H9 (cell line): ENCODE data around the gene DOCK1. TPM values are rescaled to one million over a fixed set of nuclear protein-coding genes. Genes with fewer than 3 reads are reported as not detected.

Experiments used
- DNase-seq: peaks from one replicate; pipeline ENCODE4 v3.0.0-alpha.2; 2017
- H2AFZ ChIP-seq: one replicate; pipeline ENCODE4 v1.6.1; 2013; ENCODE audit warnings: mild to moderate bottlenecking, low read length, control low read depth, moderate library complexity
- H2AK5ac ChIP-seq: 2 replicates; pipeline ENCODE4 v1.6.1; 2013; ENCODE audit warnings: low read length, control low read depth, mixed read lengths; ENCODE audit not compliant: insufficient read length
- H2BK120ac ChIP-seq: one replicate; pipeline ENCODE4 v1.6.1; 2013; ENCODE audit warnings: low read depth, mild to moderate bottlenecking, low read length, control low read depth, inconsistent platforms; ENCODE audit not compliant: poor library complexity, severe bottlenecking
- H2BK12ac ChIP-seq: 2 replicates; pipeline ENCODE4 v1.6.1; 2013; ENCODE audit warnings: low read length, control low read depth, mixed read lengths, low read depth; ENCODE audit not compliant: insufficient read length
- H2BK15ac ChIP-seq: 2 replicates; pipeline ENCODE4 v1.6.1; 2013; ENCODE audit warnings: low read depth, low read length, control low read depth
- H2BK20ac ChIP-seq: one replicate; pipeline ENCODE4 v1.6.1; 2013; ENCODE audit warnings: low read depth, mild to moderate bottlenecking, low read length, control low read depth, inconsistent platforms; ENCODE audit not compliant: poor library complexity, severe bottlenecking
- H2BK5ac ChIP-seq: 2 replicates; pipeline ENCODE4 v1.6.1; 2013; ENCODE audit warnings: low read length, control low read depth, mixed read lengths; ENCODE audit not compliant: insufficient read length
- H3K14ac ChIP-seq: 2 replicates; pipeline ENCODE4 v1.6.1; 2013; ENCODE audit warnings: low read length, control low read depth; ENCODE audit not compliant: insufficient read depth
- H3K18ac ChIP-seq: 2 replicates; pipeline ENCODE4 v1.6.1; 2013; ENCODE audit warnings: low read depth, mild to moderate bottlenecking, mixed read lengths, low read length, control low read depth; ENCODE audit not compliant: insufficient read length
- H3K23ac ChIP-seq: 2 replicates; pipeline ENCODE4 v1.6.1; 2013; ENCODE audit warnings: low read length, control low read depth, mixed read lengths, low read depth; ENCODE audit not compliant: insufficient read length
- H3K23me2 ChIP-seq: 2 replicates; pipeline ENCODE4 v1.6.1; 2013; ENCODE audit warnings: low read depth, mild to moderate bottlenecking, mixed read lengths, low read length, control low read depth; ENCODE audit not compliant: insufficient read length, poor library complexity, severe bottlenecking
- H3K27ac ChIP-seq: 2 replicates; pipeline ENCODE4 v1.5.1; 2013; ENCODE audit warnings: low read length, control low read depth, mixed read lengths, low read depth; ENCODE audit not compliant: insufficient read length
- H3K27me3 ChIP-seq: 2 replicates; pipeline ENCODE4 v1.6.1; 2013; ENCODE audit warnings: low read length, control low read depth, inconsistent platforms; ENCODE audit not compliant: insufficient read depth
- H3K4ac ChIP-seq: 2 replicates; pipeline ENCODE4 v1.6.1; 2013; ENCODE audit warnings: low read depth, mild to moderate bottlenecking, control low read depth, inconsistent platforms, low read length, moderate library complexity
- H3K4me1 ChIP-seq: 2 replicates; pipeline ENCODE4 v1.6.1; 2013; ENCODE audit warnings: low read length, control low read depth, inconsistent platforms; ENCODE audit not compliant: insufficient read depth
- H3K4me2 ChIP-seq: 2 replicates; pipeline ENCODE4 v1.6.1; 2013; ENCODE audit warnings: low read length, control low read depth, mixed read lengths; ENCODE audit not compliant: insufficient read length, insufficient read depth
- H3K56ac ChIP-seq: 2 replicates; pipeline ENCODE4 v1.6.1; 2013; ENCODE audit warnings: low read depth, mild to moderate bottlenecking, mixed read lengths, low read length, control low read depth; ENCODE audit not compliant: insufficient read length
- H3K79me1 ChIP-seq: 2 replicates; pipeline ENCODE4 v1.6.1; 2013; ENCODE audit warnings: low read depth, mild to moderate bottlenecking, moderate library complexity, low read length, control low read depth, inconsistent platforms; ENCODE audit not compliant: insufficient read depth, poor library complexity, severe bottlenecking
- H3K79me2 ChIP-seq: 2 replicates; pipeline ENCODE4 v1.6.1; 2013; ENCODE audit warnings: low read length, control low read depth, inconsistent platforms; ENCODE audit not compliant: insufficient read depth
- H3K9ac ChIP-seq: 2 replicates; pipeline ENCODE4 v1.6.1; 2013; ENCODE audit warnings: low read length, control low read depth, mixed read lengths; ENCODE audit not compliant: insufficient read length; ENCODE audit errors: extremely low read depth
- H3K9me3 ChIP-seq: one replicate; pipeline ENCODE4 v1.6.1; 2013; ENCODE audit warnings: low read depth, low read length, inconsistent platforms; ENCODE audit not compliant: control insufficient read depth
- H3T11ph ChIP-seq: one replicate; pipeline ENCODE4 v1.6.1; 2013; ENCODE audit warnings: mild to moderate bottlenecking, low read length, control low read depth, inconsistent platforms
- H4K20me1 ChIP-seq: one replicate; pipeline ENCODE4 v1.6.1; 2013; ENCODE audit not compliant: control insufficient read depth, insufficient read length, insufficient read depth
- H4K5ac ChIP-seq: 2 replicates; pipeline ENCODE4 v1.6.1; 2013; ENCODE audit warnings: low read depth, mild to moderate bottlenecking, mixed read lengths, low read length, control low read depth; ENCODE audit not compliant: insufficient read length
- H4K8ac ChIP-seq: replicated peaks from 2 replicates; pipeline ENCODE4 v1.6.1; 2013; ENCODE audit warnings: low read length, control low read depth, mixed read lengths, low read depth; ENCODE audit not compliant: insufficient read length
- H4K91ac ChIP-seq: 2 replicates; pipeline ENCODE4 v1.6.1; 2013; ENCODE audit warnings: low read depth, mild to moderate bottlenecking, moderate library complexity, mixed read lengths, low read length, control low read depth; ENCODE audit not compliant: insufficient read length
- H3K27ac Mint-ChIP-seq, 3 experiments: 2 replicates in 2 of 3; 3 replicates in 1 of 3; pipeline ENCODE4 v1.8.0; 2020 to 2021; ENCODE audit warnings: mixed read lengths in 3 of 3, mild to moderate bottlenecking in 1 of 3, moderate library complexity in 1 of 3
- H3K27me3 Mint-ChIP-seq: 2 replicates; pipeline ENCODE4 v1.8.0; 2021; ENCODE audit warnings: low read depth, mild to moderate bottlenecking, moderate library complexity, mixed read lengths
- H3K36me3 Mint-ChIP-seq, 3 experiments: 2 replicates in 2 of 3; 3 replicates in 1 of 3; pipeline ENCODE4 v1.8.0; 2020 to 2021; ENCODE audit warnings: low read depth in 3 of 3, mixed read lengths in 3 of 3; ENCODE audit not compliant: insufficient read depth in 1 of 3
- H3K4me1 Mint-ChIP-seq, 2 experiments: 2 replicates each; pipeline ENCODE4 v1.8.0; 2020; ENCODE audit warnings: mixed read lengths in 2 of 2
- H3K4me3 Mint-ChIP-seq, 2 experiments: 2 replicates in 1 of 2; 3 replicates in 1 of 2; pipeline ENCODE4 v1.8.0; 2020 to 2021; ENCODE audit warnings: mild to moderate bottlenecking in 2 of 2, mixed read lengths in 2 of 2, moderate library complexity in 1 of 2
- H3K9me3 Mint-ChIP-seq, 2 experiments: 2 replicates in 1 of 2; 3 replicates in 1 of 2; pipeline ENCODE4 v1.8.0; 2020; ENCODE audit warnings: mild to moderate bottlenecking in 2 of 2, mixed read lengths in 2 of 2, moderate library complexity in 1 of 2
- CTCF ChIP-seq: fragments of 200-600 bp; sonication (generic); conservative IDR thresholded peaks from 3 replicates; pipeline ENCODE4 v1.8.0; 2021; ENCODE audit warnings: antibody characterized with exemption, mild to moderate bottlenecking
- WGBS: extraction: QIAGEN DNeasy Blood & Tissue Kit; methylation state at CpG from one replicate; pipeline ENCODE4 v1.1.7; 2013; ENCODE audit warnings: missing lambda C conversion rate, low lambda C conversion rate, mixed read lengths; ENCODE audit not compliant: insufficient read length; ENCODE audit errors: extremely low coverage; 5-methylcytosine and 5-hydroxymethylcytosine counted together
- total RNA-seq: library from RNA; stranded (reverse); gene quantifications from 2 replicates; pipeline ENCODE4 v1.2.1, GENCODE V29; 2021

DOCK1 gene
- total RNA-seq, 1 experiment from 2014 or later, result 57.0 TPM

- Histone ChIP-seq H3K23ac (no peak overlapping the region), H3K4me1 (no peaks in the 10 kb centered on the region), H3T11ph (no peak overlapping the region), H3K27me3 (no peaks in the 10 kb centered on the region), H3K4ac (no peak overlapping the region), H4K91ac (no peak overlapping the region), H2AK5ac (no peak overlapping the region), H3K18ac (no peak overlapping the region), H3K56ac (no peak overlapping the region), H2BK12ac (no peak overlapping the region), H2AFZ (no peak overlapping the region), H4K5ac (no peak overlapping the region), H2BK5ac (no peak overlapping the region), H3K9me3 (no peaks in the 10 kb centered on the region), H3K27ac (no peak overlapping the region), H4K8ac (no peak overlapping the region), H2BK20ac (no peak overlapping the region), H3K23me2 (peaks cover 5% of the 10 kb centered on the region), H3K9ac (peak overlapping the region; percentile 9), H4K20me1 (peaks cover 2% of the 10 kb centered on the region), H3K79me1 (no peaks in the 10 kb centered on the region), H2BK120ac (no peak overlapping the region), H2BK15ac (no peak overlapping the region), H3K14ac (0 out of 2 replicates have a peak overlapping the region, but pooled peaks have one; percentile 2), H3K4me2 (peak overlapping the region; percentile 48), H3K79me2 (peaks cover 18% of the 10 kb centered on the region; the same call in 1 of the 2 replicates)
- Mint-ChIP-seq H3K27me3 (peaks cover 4% of the 10 kb centered on the region; the same call in 1 of the 2 replicates), H3K9me3 (peaks cover 10 to 13% of the 10 kb centered on the region in 2 experiments), H3K27ac (no peak overlapping the region; a peak in 1 of 7 replicates), H3K36me3 (peaks cover 32 to 47% (median 44%) of the 10 kb centered on the region in 3 experiments), H3K4me3 (peak overlapping the region; percentile 76 to 90), H3K4me1 (peaks cover 24 to 27% of the 10 kb centered on the region in 2 experiments)
- TF ChIP-seq CTCF, result no peak
- DNase-seq, result no peak
- WGBS, result no CpG with 5 or more reads among the region's 10 CpGs
Measured at GRCh38 chr10:126904516-126904817, 761 bp upstream of the DOCK1 start.
